Measurements from ENCODE around the gene FCRLA.

DNA sequence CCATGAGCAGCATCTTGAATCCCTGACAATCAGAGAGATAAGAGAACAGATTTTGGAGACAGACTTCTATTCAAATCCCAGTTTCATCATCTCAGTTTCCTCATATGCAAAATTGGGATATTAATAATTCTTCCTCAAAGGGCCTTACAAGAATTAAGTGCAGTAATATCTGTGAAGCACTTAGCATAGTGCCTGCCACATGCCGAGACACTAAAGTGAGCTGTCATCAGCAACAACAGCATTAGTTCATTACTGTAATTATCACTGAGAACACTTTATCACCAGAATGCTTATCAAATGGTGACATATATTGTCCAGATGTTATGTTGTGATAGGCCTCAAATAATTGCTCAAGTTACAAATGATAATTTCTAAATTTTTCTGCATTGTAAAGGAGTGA lies 13.4 kb downstream of the FCRLA start:
- TF ChIP-seq POLR2A (IDR thresholded peaks at IDR 0.05): no peak
- TF ChIP-seq, protein P1, sequence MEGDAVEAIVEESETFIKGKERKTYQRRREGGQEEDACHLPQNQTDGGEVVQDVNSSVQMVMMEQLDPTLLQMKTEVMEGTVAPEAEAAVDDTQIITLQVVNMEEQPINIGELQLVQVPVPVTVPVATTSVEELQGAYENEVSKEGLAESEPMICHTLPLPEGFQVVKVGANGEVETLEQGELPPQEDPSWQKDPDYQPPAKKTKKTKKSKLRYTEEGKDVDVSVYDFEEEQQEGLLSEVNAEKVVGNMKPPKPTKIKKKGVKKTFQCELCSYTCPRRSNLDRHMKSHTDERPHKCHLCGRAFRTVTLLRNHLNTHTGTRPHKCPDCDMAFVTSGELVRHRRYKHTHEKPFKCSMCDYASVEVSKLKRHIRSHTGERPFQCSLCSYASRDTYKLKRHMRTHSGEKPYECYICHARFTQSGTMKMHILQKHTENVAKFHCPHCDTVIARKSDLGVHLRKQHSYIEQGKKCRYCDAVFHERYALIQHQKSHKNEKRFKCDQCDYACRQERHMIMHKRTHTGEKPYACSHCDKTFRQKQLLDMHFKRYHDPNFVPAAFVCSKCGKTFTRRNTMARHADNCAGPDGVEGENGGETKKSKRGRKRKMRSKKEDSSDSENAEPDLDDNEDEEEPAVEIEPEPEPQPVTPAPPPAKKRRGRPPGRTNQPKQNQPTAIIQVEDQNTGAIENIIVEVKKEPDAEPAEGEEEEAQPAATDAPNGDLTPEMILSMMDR (IDR thresholded peaks at IDR 0.05 in 4 of 5, conservative IDR thresholded peaks at IDR 0.05 in 1 of 5): no peak
